Retinal pigment epithelial cell (primary cell): Measurements from ENCODE around the gene ISL1.
A peak's percentile ranks its signal among the peaks of the same experiment; 100 is the strongest.

Experiments
- DNase-seq: peaks from one replicate; pipeline ENCODE4 v3.0.0-alpha.2; 2010; ENCODE audit warnings: low read depth
- H3K4me3 ChIP-seq: 2 replicates; pipeline ENCODE4 v1.5.1; 2011; ENCODE audit warnings: mild to moderate bottlenecking, low read length, control low read depth, moderate library complexity
- CTCF ChIP-seq: conservative IDR thresholded peaks from 2 replicates; pipeline ENCODE4 v1.5.1; 2011; ENCODE audit warnings: low read depth, low read length, control low read depth, inconsistent platforms

The ISL1 gene

GRCh38 chr5:51398875-51399642, 15.8 kb downstream of the ISL1 start:
- peak overlapping the region; percentile 15 for H3K4me3 ChIP-seq
- no peak for DNase-seq
- no peak for TF ChIP-seq CTCF

GRCh38 chr5:51399643-51400006, 16.4 kb downstream of the ISL1 start:
- DNase-seq, result no peak
- peak overlapping the region; percentile 15 for H3K4me3 ChIP-seq
- TF ChIP-seq CTCF, result no peak

- no peak overlapping the region for H3K4me3 ChIP-seq
- TF ChIP-seq CTCF, result no peak
- DNase-seq, result no peak
Measured at GRCh38 chr5:51404255-51404654, 21.0 kb downstream of the ISL1 start.

- no peak for DNase-seq
- TF ChIP-seq CTCF, result no peak
- no peak overlapping the region for H3K4me3 ChIP-seq
Measured at GRCh38 chr5:51411921-51412325, 28.7 kb downstream of the ISL1 start.

GRCh38 chr5:51414516-51414915, 31.3 kb downstream of the ISL1 start:
- no peak for TF ChIP-seq CTCF
- DNase-seq, result no peak
- H3K4me3 ChIP-seq, result no peak overlapping the region

- TF ChIP-seq CTCF, result no peak
- DNase-seq, result no peak
- H3K4me3 ChIP-seq, result no peak overlapping the region
Measured at GRCh38 chr5:51416149-51416548, 32.9 kb downstream of the ISL1 start.

- TF ChIP-seq CTCF, result no peak
- no peak overlapping the region for H3K4me3 ChIP-seq
- no peak for DNase-seq
Measured at GRCh38 chr5:51433052-51433710, 49.9 kb downstream of the ISL1 start.
